ENCODE results near the gene ZSCAN10.

DNA sequence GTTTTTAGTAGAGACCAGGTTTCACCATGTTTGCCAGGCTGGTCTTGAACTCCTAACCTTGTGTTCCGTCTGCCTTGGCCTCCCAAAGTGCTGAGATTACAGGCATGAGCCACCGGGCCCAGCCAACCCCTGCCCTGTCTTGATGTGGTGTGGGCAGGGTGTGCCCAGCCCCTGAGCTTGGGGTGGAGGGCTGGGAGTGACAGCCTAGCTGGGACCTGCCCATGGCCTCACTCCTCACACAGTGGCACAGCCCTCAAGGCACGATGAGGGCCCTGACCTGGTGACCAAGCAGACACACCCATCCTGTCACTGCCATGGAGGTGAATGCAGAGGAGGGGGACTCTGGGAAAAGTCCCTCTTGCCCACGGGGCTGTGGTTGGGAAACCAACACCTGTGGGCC, 30.6 kb downstream of the ZSCAN10 start:
- TF ChIP-seq, protein P1, sequence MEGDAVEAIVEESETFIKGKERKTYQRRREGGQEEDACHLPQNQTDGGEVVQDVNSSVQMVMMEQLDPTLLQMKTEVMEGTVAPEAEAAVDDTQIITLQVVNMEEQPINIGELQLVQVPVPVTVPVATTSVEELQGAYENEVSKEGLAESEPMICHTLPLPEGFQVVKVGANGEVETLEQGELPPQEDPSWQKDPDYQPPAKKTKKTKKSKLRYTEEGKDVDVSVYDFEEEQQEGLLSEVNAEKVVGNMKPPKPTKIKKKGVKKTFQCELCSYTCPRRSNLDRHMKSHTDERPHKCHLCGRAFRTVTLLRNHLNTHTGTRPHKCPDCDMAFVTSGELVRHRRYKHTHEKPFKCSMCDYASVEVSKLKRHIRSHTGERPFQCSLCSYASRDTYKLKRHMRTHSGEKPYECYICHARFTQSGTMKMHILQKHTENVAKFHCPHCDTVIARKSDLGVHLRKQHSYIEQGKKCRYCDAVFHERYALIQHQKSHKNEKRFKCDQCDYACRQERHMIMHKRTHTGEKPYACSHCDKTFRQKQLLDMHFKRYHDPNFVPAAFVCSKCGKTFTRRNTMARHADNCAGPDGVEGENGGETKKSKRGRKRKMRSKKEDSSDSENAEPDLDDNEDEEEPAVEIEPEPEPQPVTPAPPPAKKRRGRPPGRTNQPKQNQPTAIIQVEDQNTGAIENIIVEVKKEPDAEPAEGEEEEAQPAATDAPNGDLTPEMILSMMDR (IDR thresholded peaks at IDR 0.05) = no peak
- no peak for TF ChIP-seq POLR2AphosphoS5 (IDR thresholded peaks at IDR 0.05)

Measured in breast epithelium (tissue), 3 donors.